IgD-negative memory B cell (primary cell): ENCODE measurements around the gene NTRK2. TPM values are rescaled to one million over a fixed set of nuclear protein-coding genes. Genes with fewer than 3 reads are reported as not detected.

Source experiments
- H3K27ac Mint-ChIP-seq, 3 donors: one replicate each; pipeline ENCODE4 v1.8.0; 2020 to 2022; ENCODE audit warnings: mild to moderate bottlenecking in 3 of 3, mixed read lengths in 3 of 3, moderate library complexity in 1 of 3
- H3K27me3 Mint-ChIP-seq: one replicate; pipeline ENCODE4 v1.8.0; 2021; ENCODE audit warnings: mixed read lengths
- H3K36me3 Mint-ChIP-seq: one replicate; pipeline ENCODE4 v1.8.0; 2020; ENCODE audit warnings: mild to moderate bottlenecking, mixed read lengths
- H3K4me1 Mint-ChIP-seq, 3 donors: one replicate each; pipeline ENCODE4 v1.8.0; 2020 to 2022; ENCODE audit warnings: mixed read lengths in 3 of 3, mild to moderate bottlenecking in 1 of 3
- H3K4me3 Mint-ChIP-seq, 4 donors: one replicate each; pipeline ENCODE4 v1.8.0; 2020 to 2022; ENCODE audit warnings: mild to moderate bottlenecking in 4 of 4, mixed read lengths in 4 of 4, moderate library complexity in 3 of 4
- H3K9me3 Mint-ChIP-seq, 3 donors: one replicate each; pipeline ENCODE4 v1.8.0; 2020 to 2021; ENCODE audit warnings: mixed read lengths in 3 of 3, mild to moderate bottlenecking in 1 of 3
- polyA plus RNA-seq: library from polyadenylated mRNA; unstranded; fragments of 300-500 nt; fragmentation: Illumina TruSeq; gene quantifications from one replicate; pipeline ENCODE4 v1.2.3, GENCODE V29; 2021

Gene NTRK2
- polyA plus RNA-seq, 1 donor from 2014 or later: not detected

GRCh38 chr9:84821431-84821830 is 151.9 kb downstream of the NTRK2 start:
- no peaks in the 10 kb centered on the region for H3K36me3 Mint-ChIP-seq
- H3K4me3 Mint-ChIP-seq: no peak overlapping the region
- peaks cover 0 to 2% (median 0%) of the 10 kb centered on the region in 3 donors for H3K9me3 Mint-ChIP-seq
- peaks cover 2% of the 10 kb centered on the region for H3K27me3 Mint-ChIP-seq
- H3K27ac Mint-ChIP-seq: no peak overlapping the region
- peaks cover 0 to 3% (median 0%) of the 10 kb centered on the region in 3 donors for H3K4me1 Mint-ChIP-seq

DNA sequence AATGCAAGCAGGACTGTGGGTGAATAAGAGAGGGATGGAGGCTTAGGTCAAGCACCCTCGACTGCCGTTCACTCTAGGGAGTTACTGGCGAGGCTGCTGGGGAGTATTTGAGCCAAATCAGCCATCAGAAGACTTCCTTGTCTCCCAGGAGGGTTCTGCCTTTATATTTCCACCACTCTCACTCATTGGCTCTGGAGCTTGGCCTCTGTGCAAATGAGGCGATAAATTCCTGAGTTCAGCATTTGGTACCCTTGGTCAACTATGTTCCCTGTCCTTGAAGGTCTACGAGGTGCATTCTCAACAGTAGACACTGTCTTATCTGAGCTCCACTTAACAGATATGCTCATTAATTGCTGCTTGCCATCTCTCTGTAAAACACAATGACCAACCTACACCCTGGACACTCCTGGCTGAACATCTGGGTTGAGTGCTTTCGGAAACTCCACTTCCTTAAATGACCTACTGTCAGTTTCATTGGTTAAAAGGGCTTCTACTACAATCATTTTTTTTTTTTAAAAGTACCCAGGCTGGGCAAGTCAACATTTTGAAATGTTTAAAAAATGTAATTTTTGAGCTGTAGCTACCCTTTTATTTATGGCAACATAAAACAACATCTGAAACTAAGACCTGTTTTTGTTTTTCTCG is 153.2 kb downstream of the NTRK2 start:
- Mint-ChIP-seq H3K36me3 (no peaks in the 10 kb centered on the region), H3K27ac (no peak overlapping the region), H3K9me3 (peaks cover 0 to 4% (median 0%) of the 10 kb centered on the region in 3 donors), H3K4me3 (no peak overlapping the region), H3K27me3 (peaks cover 2% of the 10 kb centered on the region), H3K4me1 (peaks cover 0 to 3% (median 0%) of the 10 kb centered on the region in 3 donors)

GRCh38 chr9:84823421-84824271 is 154.1 kb downstream of the NTRK2 start:
- H3K27ac Mint-ChIP-seq: no peak overlapping the region

GRCh38 chr9:84827216-84827765 is 157.8 kb downstream of the NTRK2 start:
- H3K4me1 Mint-ChIP-seq: peaks cover 0 to 3% (median 0%) of the 10 kb centered on the region in 3 donors
- H3K4me3 Mint-ChIP-seq: no peak overlapping the region
- no peak overlapping the region for H3K27ac Mint-ChIP-seq
- H3K9me3 Mint-ChIP-seq: peaks cover 0 to 4% (median 0%) of the 10 kb centered on the region in 3 donors
- H3K36me3 Mint-ChIP-seq: no peaks in the 10 kb centered on the region
- H3K27me3 Mint-ChIP-seq: peaks cover 3% of the 10 kb centered on the region

More at GRCh38 chr9:84823421-84824271, 154.1 kb downstream of the NTRK2 start:
- peak overlapping the region in 1 of 4 donors; percentile 23 for H3K4me3 Mint-ChIP-seq
- H3K4me1 Mint-ChIP-seq: peaks cover 0 to 3% (median 0%) of the 10 kb centered on the region in 3 donors
- peaks cover 0 to 4% (median 0%) of the 10 kb centered on the region in 3 donors for H3K9me3 Mint-ChIP-seq
- H3K36me3 Mint-ChIP-seq: no peaks in the 10 kb centered on the region
- peaks cover 2% of the 10 kb centered on the region for H3K27me3 Mint-ChIP-seq

GRCh38 chr9:84828046-84828445 is 158.5 kb downstream of the NTRK2 start:
- Mint-ChIP-seq H3K9me3 (peaks cover 0 to 4% (median 0%) of the 10 kb centered on the region in 3 donors), H3K36me3 (no peaks in the 10 kb centered on the region), H3K27ac (no peak overlapping the region), H3K4me3 (no peak overlapping the region), H3K4me1 (peaks cover 0 to 3% (median 0%) of the 10 kb centered on the region in 3 donors), H3K27me3 (peaks cover 3% of the 10 kb centered on the region)

GRCh38 chr9:84829471-84829870 is 159.9 kb downstream of the NTRK2 start:
- Mint-ChIP-seq H3K27ac (no peak overlapping the region), H3K9me3 (peaks cover 0 to 2% (median 0%) of the 10 kb centered on the region in 3 donors), H3K4me3 (no peak overlapping the region), H3K27me3 (peaks cover 3% of the 10 kb centered on the region), H3K4me1 (no peaks in the 10 kb centered on the region), H3K36me3 (no peaks in the 10 kb centered on the region)

- Mint-ChIP-seq H3K4me1 (no peaks in the 10 kb centered on the region), H3K9me3 (peaks cover 0 to 2% (median 0%) of the 10 kb centered on the region in 3 donors), H3K36me3 (no peaks in the 10 kb centered on the region), H3K27me3 (peaks cover 2% of the 10 kb centered on the region), H3K27ac (no peak overlapping the region), H3K4me3 (no peak overlapping the region)
Measured at GRCh38 chr9:84829997-84830696, 160.6 kb downstream of the NTRK2 start.

GRCh38 chr9:84831377-84831776 is 161.8 kb downstream of the NTRK2 start:
- Mint-ChIP-seq H3K27ac (peak overlapping the region in 1 of 3 donors; percentile 35), H3K27me3 (peaks cover 2% of the 10 kb centered on the region), H3K9me3 (peaks cover 0 to 2% (median 0%) of the 10 kb centered on the region in 3 donors), H3K4me1 (no peaks in the 10 kb centered on the region), H3K36me3 (no peaks in the 10 kb centered on the region), H3K4me3 (no peak overlapping the region)

DNA sequence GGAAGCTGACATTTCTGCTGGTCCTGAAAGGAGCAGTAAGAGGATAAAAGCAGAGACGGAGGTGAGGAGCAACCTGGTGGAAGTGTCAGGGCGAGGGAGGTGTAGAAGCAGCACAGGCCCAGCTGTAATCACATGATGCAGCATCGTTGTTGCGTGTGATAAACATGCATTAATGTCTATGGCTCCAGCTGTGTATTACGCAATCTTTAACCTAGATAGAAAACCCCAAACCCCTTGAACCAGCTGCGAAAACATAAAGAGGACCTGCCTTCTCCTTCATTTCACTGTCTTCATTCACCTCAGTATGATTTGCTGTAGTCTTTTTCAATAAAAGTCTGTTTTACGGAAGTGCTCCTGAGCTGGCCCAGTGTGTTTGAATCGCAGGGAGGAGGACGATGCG is 162.9 kb downstream of the NTRK2 start:
- Mint-ChIP-seq H3K27me3 (peaks cover 2% of the 10 kb centered on the region), H3K4me1 (no peaks in the 10 kb centered on the region), H3K36me3 (no peaks in the 10 kb centered on the region), H3K9me3 (no peaks in the 10 kb centered on the region), H3K27ac (no peak overlapping the region), H3K4me3 (no peak overlapping the region)

DNA sequence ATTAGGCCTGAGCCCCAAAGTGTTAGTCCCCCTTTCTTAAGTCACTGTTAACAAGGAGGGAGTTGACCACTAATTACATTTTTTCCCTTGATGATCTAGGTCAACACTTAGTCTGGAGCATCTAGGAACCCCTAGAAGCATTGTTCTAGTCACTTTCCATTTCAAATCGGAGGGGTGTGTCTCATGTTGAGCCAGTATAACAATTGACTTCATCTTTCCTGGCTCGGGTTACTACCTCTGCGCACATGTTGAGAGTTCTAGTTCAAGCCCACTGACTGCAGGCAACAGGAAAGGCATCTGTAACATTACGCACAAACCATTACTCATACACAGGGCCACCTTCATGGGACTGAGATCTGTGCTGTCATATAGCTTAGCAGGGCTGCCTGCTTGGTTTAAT is 164.9 kb downstream of the NTRK2 start:
- Mint-ChIP-seq H3K27me3 (no peaks in the 10 kb centered on the region), H3K4me3 (no peak overlapping the region), H3K27ac (no peak overlapping the region), H3K36me3 (no peaks in the 10 kb centered on the region), H3K4me1 (no peaks in the 10 kb centered on the region), H3K9me3 (no peaks in the 10 kb centered on the region)

GRCh38 chr9:84835745-84836144 is 166.2 kb downstream of the NTRK2 start:
- Mint-ChIP-seq H3K36me3 (no peaks in the 10 kb centered on the region), H3K9me3 (no peaks in the 10 kb centered on the region)

DNA sequence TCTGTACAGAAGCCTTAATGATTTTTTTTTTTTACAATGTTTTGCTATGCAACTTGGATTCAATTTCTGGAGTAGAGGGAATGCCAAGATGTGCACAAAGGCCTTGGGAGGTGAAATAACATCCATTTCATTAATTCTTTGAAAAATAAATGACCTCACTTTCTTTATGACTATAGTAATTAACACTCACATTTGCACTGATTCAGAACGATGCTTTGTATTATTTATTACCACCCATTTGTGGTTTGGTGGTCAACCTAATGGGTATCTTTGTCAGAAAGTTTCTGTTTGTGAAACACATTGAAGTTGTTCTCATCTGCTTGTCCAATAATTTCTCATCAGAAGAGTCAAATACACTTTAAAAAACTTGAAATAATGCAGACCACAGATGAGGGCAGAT is 169.3 kb downstream of the NTRK2 start:
- H3K4me3 Mint-ChIP-seq: no peak overlapping the region
- H3K27ac Mint-ChIP-seq: no peak overlapping the region
- H3K9me3 Mint-ChIP-seq: peaks cover 0 to 1% (median 0%) of the 10 kb centered on the region in 3 donors
- no peaks in the 10 kb centered on the region for H3K36me3 Mint-ChIP-seq
- H3K27me3 Mint-ChIP-seq: peaks cover 4% of the 10 kb centered on the region
- peaks cover 0 to under 1% (median 0%) of the 10 kb centered on the region in 3 donors for H3K4me1 Mint-ChIP-seq

More at GRCh38 chr9:84835745-84836144, 166.2 kb downstream of the NTRK2 start:
- H3K4me3 Mint-ChIP-seq: no peak overlapping the region
- no peak overlapping the region for H3K27ac Mint-ChIP-seq
- no peaks in the 10 kb centered on the region for H3K27me3 Mint-ChIP-seq
- no peaks in the 10 kb centered on the region for H3K4me1 Mint-ChIP-seq

GRCh38 chr9:84839541-84839940 is 170.0 kb downstream of the NTRK2 start:
- Mint-ChIP-seq H3K27me3 (peaks cover 4% of the 10 kb centered on the region), H3K4me3 (no peak overlapping the region), H3K4me1 (peaks cover 0 to 2% (median 0%) of the 10 kb centered on the region in 3 donors), H3K9me3 (peaks cover 0 to 1% (median 0%) of the 10 kb centered on the region in 3 donors), H3K36me3 (no peaks in the 10 kb centered on the region), H3K27ac (no peak overlapping the region)

DNA sequence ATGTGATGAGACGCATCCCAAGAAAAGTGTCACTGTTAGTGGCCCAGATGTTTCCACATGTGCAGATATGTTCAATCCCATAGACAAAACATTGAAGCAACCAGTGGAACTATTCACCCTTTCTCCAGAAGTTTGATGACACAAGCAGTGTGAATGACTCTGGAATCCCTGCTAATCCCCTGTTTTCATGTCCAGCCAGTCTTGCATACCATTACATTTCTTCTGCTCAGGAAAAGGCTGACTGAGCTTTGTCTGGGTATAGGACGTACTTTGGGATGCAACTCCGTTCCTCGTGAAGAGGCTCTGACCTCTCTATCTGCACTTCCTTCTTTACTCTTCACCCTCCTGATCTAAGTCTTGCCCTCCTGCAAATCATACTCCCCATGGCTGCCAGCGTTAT is 172.4 kb downstream of the NTRK2 start:
- Mint-ChIP-seq H3K27ac (no peak overlapping the region), H3K9me3 (peaks cover 0 to 4% (median 0%) of the 10 kb centered on the region in 3 donors), H3K36me3 (no peaks in the 10 kb centered on the region), H3K4me3 (peak overlapping the region in 1 of 4 donors; percentile 72), H3K4me1 (peaks cover 0 to 2% (median 0%) of the 10 kb centered on the region in 3 donors), H3K27me3 (peaks cover 4% of the 10 kb centered on the region)
